ENCODE measurements around the gene PMPCA. TPM values are rescaled to one million over a fixed set of nuclear protein-coding genes. Genes with fewer than 3 reads are reported as not detected.

Gene PMPCA
- total and polyA plus RNA-seq, 7 donors = 22.9 to 49.9 (median 27.1) TPM

GRCh38 chr9:136377341-136378169, 32.9 kb upstream of the PMPCA start:
- Histone ChIP-seq H3K9me3 (no peaks in the 10 kb centered on the region), H3K27me3 (no peaks in the 10 kb centered on the region), H3K36me3 (peaks cover 0 to 42% (median 9%) of the 10 kb centered on the region in 4 donors), H3K4me1 (peaks cover 0 to 2% (median 0%) of the 10 kb centered on the region in 4 donors), H3K27ac (no peak overlapping the region), H3K4me3 (no peak overlapping the region)
- 87 to 90% methylated on average over 32 of the region's 32 CpGs for WGBS, 2 donors
- no peak for TF ChIP-seq EP300 (IDR thresholded peaks at IDR 0.05)
- no peak for TF ChIP-seq POLR2AphosphoS5 (IDR thresholded peaks at IDR 0.05)
- no peak for TF ChIP-seq POLR2A (IDR thresholded peaks at IDR 0.05)
- no peak for TF ChIP-seq CTCF (IDR thresholded peaks at IDR 0.05)
- no peak for DNase-seq
- intact Hi-C loops (cut with DNase I) = no loop called here

DNA sequence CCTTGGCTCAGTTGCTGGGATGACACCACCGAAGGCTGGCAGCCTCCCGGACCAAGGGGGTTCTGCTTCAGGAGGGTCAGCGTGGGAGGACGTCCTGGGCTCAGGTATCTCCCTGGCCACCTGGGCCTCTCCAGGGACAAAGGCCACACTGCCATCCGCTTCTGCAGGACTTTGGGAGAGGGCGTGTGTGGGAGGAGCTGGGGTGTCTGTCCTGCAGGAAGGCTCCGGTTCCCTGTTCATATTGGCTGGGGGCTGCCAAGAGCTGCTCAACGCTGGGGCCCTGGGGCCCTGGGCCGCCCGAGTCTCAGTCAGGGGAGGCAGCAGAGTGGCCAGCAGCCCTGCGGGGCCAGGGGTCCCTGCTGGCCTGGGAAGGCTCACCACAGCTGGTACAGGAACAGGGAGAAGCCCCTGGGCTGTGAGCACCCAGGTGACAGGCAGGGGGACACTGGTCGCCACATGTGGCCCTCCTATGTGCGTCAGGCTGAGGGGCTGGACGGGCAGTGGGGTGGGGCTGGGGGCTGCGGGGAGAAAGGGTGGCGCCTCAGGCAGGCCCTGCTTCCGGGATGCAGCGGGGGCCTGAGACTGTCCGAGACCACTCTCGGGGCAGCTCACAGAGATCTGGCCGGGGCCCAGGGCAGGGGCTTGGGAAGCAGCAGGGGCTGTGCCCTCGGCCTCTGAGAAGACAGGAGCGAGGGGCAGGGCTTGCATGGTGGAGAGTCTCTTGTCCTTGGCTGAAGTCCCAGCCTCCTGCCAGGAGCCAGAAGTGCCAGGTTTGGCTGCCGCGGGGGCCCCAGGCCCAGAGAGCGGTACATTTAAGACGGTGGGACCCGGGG, 32.1 kb upstream of the PMPCA start:
- TF ChIP-seq EP300 (IDR thresholded peaks at IDR 0.05) (no peak), POLR2AphosphoS5 (IDR thresholded peaks at IDR 0.05) (no peak), POLR2A (IDR thresholded peaks at IDR 0.05) (no peak), CTCF (IDR thresholded peaks at IDR 0.05) (no peak)
- intact Hi-C loops (cut with DNase I) = no loop called here

DNA sequence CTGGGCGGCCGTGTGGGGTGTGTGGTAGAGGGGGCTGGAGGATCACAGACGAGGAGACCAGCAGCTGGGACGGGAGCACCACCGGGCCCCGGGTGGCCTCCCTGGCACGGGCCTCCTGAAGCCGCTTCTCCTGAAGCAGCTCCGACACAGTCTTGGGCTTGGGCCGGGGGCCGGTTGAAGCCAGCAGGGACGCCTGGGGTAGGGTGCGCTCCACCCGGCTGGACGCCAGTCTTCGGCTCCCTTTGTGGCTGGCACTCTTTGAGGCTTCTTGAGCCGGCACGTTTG, 31.5 kb upstream of the PMPCA start:
- H3K36me3 ChIP-seq = peaks cover 7 to 56% (median 18%) of the 10 kb centered on the region in 4 donors
- WGBS, 2 donors = 92 to 94% methylated on average over 18 of the region's 18 CpGs

More for the DNA sequence above, 32.1 kb upstream of the PMPCA start:
- Histone ChIP-seq H3K4me1 (no peaks in the 10 kb centered on the region), H3K27me3 (no peaks in the 10 kb centered on the region), H3K36me3 (peaks cover 6 to 51% (median 14%) of the 10 kb centered on the region in 4 donors), H3K4me3 (no peak overlapping the region), H3K9me3 (no peaks in the 10 kb centered on the region), H3K27ac (no peak overlapping the region)
- no peak for DNase-seq
- 84 to 88% methylated on average over 28 of the region's 28 CpGs for WGBS, 2 donors

GRCh38 chr9:136379401-136379800, 31.1 kb upstream of the PMPCA start:
- WGBS, 2 donors = 93 to 95% methylated on average over 11 of the region's 11 CpGs
- Histone ChIP-seq H3K36me3 (peaks cover 7 to 61% (median 21%) of the 10 kb centered on the region in 4 donors), H3K27me3 (no peaks in the 10 kb centered on the region), H3K27ac (no peak overlapping the region), H3K4me1 (no peaks in the 10 kb centered on the region), H3K4me3 (no peak overlapping the region), H3K9me3 (no peaks in the 10 kb centered on the region)
- intact Hi-C loops (cut with DNase I) = no loop called here
- no peak for DNase-seq
- TF ChIP-seq POLR2A (IDR thresholded peaks at IDR 0.05) = no peak
- TF ChIP-seq CTCF (IDR thresholded peaks at IDR 0.05) = no peak
- TF ChIP-seq POLR2AphosphoS5 (IDR thresholded peaks at IDR 0.05) = no peak
- no peak for TF ChIP-seq EP300 (IDR thresholded peaks at IDR 0.05)

More for the DNA sequence above, 31.5 kb upstream of the PMPCA start:
- no peak for TF ChIP-seq POLR2AphosphoS5 (IDR thresholded peaks at IDR 0.05)
- no peak for TF ChIP-seq POLR2A (IDR thresholded peaks at IDR 0.05)
- TF ChIP-seq EP300 (IDR thresholded peaks at IDR 0.05) = no peak
- TF ChIP-seq CTCF (IDR thresholded peaks at IDR 0.05) = no peak
- intact Hi-C loops (cut with DNase I) = no loop called here
- Histone ChIP-seq H3K4me3 (no peak overlapping the region), H3K4me1 (no peaks in the 10 kb centered on the region), H3K9me3 (no peaks in the 10 kb centered on the region), H3K27ac (no peak overlapping the region), H3K27me3 (no peaks in the 10 kb centered on the region)
- DNase-seq = no peak
